GM21529 (cell line): Measurements from ENCODE around the gene MRPS23.

Experiments
- ATAC-seq: cut with Tn5 transposase; IDR thresholded peaks from one replicate; pipeline ENCODE4 v1.9.1; 2021; ENCODE audit not compliant: unreplicated experiment

MRPS23 gene

GRCh38 chr17:57838857-57839570 is 10.8 kb downstream of the MRPS23 start:
- ATAC-seq: no peak

GRCh38 chr17:57838453-57838852 is 11.4 kb downstream of the MRPS23 start:
- no peak for ATAC-seq

GRCh38 chr17:57835333-57835900 is 14.4 kb downstream of the MRPS23 start:
- ATAC-seq: no peak

GRCh38 chr17:57834146-57834741 is 15.6 kb downstream of the MRPS23 start:
- no peak for ATAC-seq

- ATAC-seq: no peak
Measured at GRCh38 chr17:57833179-57833939, 16.5 kb downstream of the MRPS23 start.

GRCh38 chr17:57832314-57833178 is 17.3 kb downstream of the MRPS23 start:
- ATAC-seq: no peak

GRCh38 chr17:57830880-57831279 is 19.0 kb downstream of the MRPS23 start:
- no peak for ATAC-seq

GRCh38 chr17:57823469-57824401 is 26.1 kb downstream of the MRPS23 start:
- ATAC-seq: no peak

GRCh38 chr17:57819867-57820266 is 30.0 kb downstream of the MRPS23 start:
- ATAC-seq: no peak

- no peak for ATAC-seq
Measured at GRCh38 chr17:57819285-57819684, 30.6 kb downstream of the MRPS23 start.

- ATAC-seq: no peak
Measured at GRCh38 chr17:57818066-57818465, 31.8 kb downstream of the MRPS23 start.

- no peak for ATAC-seq
Measured at GRCh38 chr17:57817299-57817698, 32.5 kb downstream of the MRPS23 start.

GRCh38 chr17:57814421-57814820 is 35.4 kb downstream of the MRPS23 start:
- ATAC-seq: no peak

GRCh38 chr17:57811638-57812280 is 38.1 kb downstream of the MRPS23 start:
- ATAC-seq: no peak

- no peak for ATAC-seq
Measured at GRCh38 chr17:57810721-57811637, 38.9 kb downstream of the MRPS23 start.

GRCh38 chr17:57809879-57810278 is 40.0 kb downstream of the MRPS23 start:
- ATAC-seq: no peak

GRCh38 chr17:57808882-57809281 is 41.0 kb downstream of the MRPS23 start:
- ATAC-seq: no peak

- no peak for ATAC-seq
Measured at GRCh38 chr17:57806167-57806830, 43.5 kb downstream of the MRPS23 start.
